HepG2 (cell line): Measurements from ENCODE around the gene EPS8. TPM values are rescaled to one million over a fixed set of nuclear protein-coding genes. Genes with fewer than 3 reads are reported as not detected.

ENCODE experiments used
- AHR ChIP-seq: IDR thresholded peaks from 2 replicates; pipeline ENCODE4 v1.6.1; 2018; ENCODE audit warnings: missing genetic modification reagents, missing compliant biosample characterization
- RFX5 ChIP-seq: IDR thresholded peaks from 2 replicates; pipeline ENCODE4 v1.6.1; 2011; ENCODE audit warnings: low read depth, low read length, improper control_type of control experiment
- ZBTB7B ChIP-seq: sonication (generic); formaldehyde crosslinking; IDR thresholded peaks from 2 replicates; pipeline ENCODE4 v1.4.0; 2020; ENCODE audit warnings: missing genetic modification reagents
- ZNF558 ChIP-seq: sonication (generic); formaldehyde crosslinking; IDR thresholded peaks from 2 replicates; pipeline ENCODE4 v1.9.0; 2022; ENCODE audit warnings: mild to moderate bottlenecking, missing genetic modification reagents, borderline replicate concordance
- ZNF75D ChIP-seq: sonication (generic); formaldehyde crosslinking; IDR thresholded peaks from 2 replicates; pipeline ENCODE4 v1.8.1; 2023; ENCODE audit warnings: missing genetic modification reagents, mild to moderate bottlenecking, borderline replicate concordance
- ZNF773 ChIP-seq: sonication (generic); formaldehyde crosslinking; IDR thresholded peaks from 2 replicates; pipeline ENCODE4 v1.4.0; 2020; ENCODE audit warnings: missing genetic modification reagents, borderline replicate concordance
- ZNF782 ChIP-seq: sonication (generic); formaldehyde crosslinking; IDR thresholded peaks from 2 replicates; pipeline ENCODE4 v1.4.0; 2020; ENCODE audit warnings: missing genetic modification reagents, mild to moderate bottlenecking, borderline replicate concordance
- ZNF790 ChIP-seq: sonication (generic); formaldehyde crosslinking; IDR thresholded peaks from 2 replicates; pipeline ENCODE4 v1.8.0; 2022; ENCODE audit warnings: missing genetic modification reagents, mild to moderate bottlenecking, borderline replicate concordance
- polyA plus RNA-seq, 8 experiments: library from polyadenylated mRNA; depleted of rRNA in 3 of 8; stranded (reverse) in 7 of 8; unstranded in 1 of 8; fragments of >200 nt; fragmentation: Illumina TruSeq in 4 of 8; extraction: Trizol in 4 of 8; gene quantifications; 2 replicates each; pipeline versions ENCODE4 v1.2.1 to v1.2.3, GENCODE V29; 2011 to 2016; ENCODE audit warnings: low read depth in 4 of 8, missing spikeins in 1 of 8, mixed read lengths in 1 of 8; ENCODE audit not compliant: insufficient read depth in 1 of 8
- total RNA-seq, 5 experiments: library from RNA; depleted of rRNA; stranded (reverse); fragments of >200 nt; fragmentation: Illumina TruSeq; extraction: Trizol; gene quantifications; 2 replicates each; pipeline ENCODE4 v1.2.3, GENCODE V29; 2016; ENCODE audit warnings: low read depth in 1 of 5
- TF ChIP-seq, protein P1 (sequence below): sonication (generic); formaldehyde crosslinking; IDR thresholded peaks from 2 replicates; pipeline ENCODE4 v1.4.0; 2020; ENCODE audit warnings: mild to moderate bottlenecking, missing genetic modification reagents
- TF ChIP-seq, protein P2 (sequence below): sonication (generic); formaldehyde crosslinking; IDR thresholded peaks from 2 replicates; pipeline ENCODE4 v1.8.1; 2023; ENCODE audit warnings: mild to moderate bottlenecking, missing genetic modification reagents
- TF ChIP-seq, protein P3 (sequence below): sonication (generic); formaldehyde crosslinking; conservative IDR thresholded peaks from 2 replicates; pipeline ENCODE4 v1.8.0; 2022; ENCODE audit warnings: missing genetic modification reagents
- TF ChIP-seq, protein P4 (sequence below): sonication (generic); formaldehyde crosslinking; IDR thresholded peaks from 2 replicates; pipeline ENCODE4 v1.8.1; 2023; ENCODE audit warnings: mild to moderate bottlenecking, inconsistent platforms, moderate library complexity, missing genetic modification reagents, borderline replicate concordance
- TF ChIP-seq, protein P5 (sequence below): sonication (generic); formaldehyde crosslinking; IDR thresholded peaks from 2 replicates; pipeline ENCODE4 v1.5.1; 2020; ENCODE audit warnings: missing genetic modification reagents, mild to moderate bottlenecking, borderline replicate concordance

The EPS8 gene
- total and polyA plus RNA-seq, 2 of the 13 experiments (the other 11 are each of a cell fraction or from before 2014, with no cell fraction given) = 37.1 to 43.4 TPM

DNA sequence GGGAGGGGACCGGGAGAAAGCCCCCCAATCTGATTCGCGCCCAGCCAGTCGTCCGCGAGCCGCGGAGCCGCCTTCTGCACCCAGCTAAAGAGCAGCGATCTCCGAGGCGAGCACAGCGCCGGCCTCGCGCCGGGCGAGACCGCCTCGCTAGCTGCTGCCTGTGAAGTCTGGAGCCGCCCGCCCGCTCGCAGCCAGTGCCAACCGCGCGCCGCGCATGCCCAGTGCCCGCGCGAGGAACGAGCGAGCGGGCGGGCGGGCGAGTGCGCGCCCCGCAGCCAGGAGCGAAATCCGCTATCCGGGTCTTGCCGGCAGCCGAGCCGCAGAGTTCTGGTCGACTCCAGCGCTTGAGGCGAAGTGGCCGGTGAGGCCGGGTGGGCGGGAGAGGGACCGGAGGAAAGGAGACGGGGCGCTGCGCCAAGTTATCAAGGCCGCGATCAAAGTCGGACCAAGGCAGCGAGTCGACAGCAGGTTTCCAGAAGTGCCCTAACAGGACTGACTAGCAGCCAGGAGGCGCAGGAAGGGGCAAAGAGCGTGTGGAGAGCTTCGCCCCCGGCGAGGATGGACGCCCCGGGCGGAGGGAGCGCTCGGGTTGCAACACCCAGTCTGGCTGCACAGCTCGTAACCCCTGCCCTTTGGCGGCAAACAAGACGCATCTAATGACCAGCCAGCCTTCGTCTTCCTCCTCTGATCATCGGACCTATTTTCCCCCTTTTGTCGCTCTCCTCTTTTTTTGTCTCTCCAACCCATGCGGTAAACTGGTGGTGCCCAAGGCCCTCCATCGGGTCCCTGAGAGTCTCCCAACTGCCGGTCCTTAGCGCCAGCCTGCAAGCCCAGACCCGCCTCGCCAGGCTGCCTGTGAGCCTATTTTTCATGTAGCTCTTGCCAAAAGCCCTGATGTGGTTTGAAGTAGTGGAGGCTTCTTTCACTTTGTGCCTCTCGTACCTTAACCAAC, at the start of gene EPS8 (continued):
- TF ChIP-seq, protein P1, sequence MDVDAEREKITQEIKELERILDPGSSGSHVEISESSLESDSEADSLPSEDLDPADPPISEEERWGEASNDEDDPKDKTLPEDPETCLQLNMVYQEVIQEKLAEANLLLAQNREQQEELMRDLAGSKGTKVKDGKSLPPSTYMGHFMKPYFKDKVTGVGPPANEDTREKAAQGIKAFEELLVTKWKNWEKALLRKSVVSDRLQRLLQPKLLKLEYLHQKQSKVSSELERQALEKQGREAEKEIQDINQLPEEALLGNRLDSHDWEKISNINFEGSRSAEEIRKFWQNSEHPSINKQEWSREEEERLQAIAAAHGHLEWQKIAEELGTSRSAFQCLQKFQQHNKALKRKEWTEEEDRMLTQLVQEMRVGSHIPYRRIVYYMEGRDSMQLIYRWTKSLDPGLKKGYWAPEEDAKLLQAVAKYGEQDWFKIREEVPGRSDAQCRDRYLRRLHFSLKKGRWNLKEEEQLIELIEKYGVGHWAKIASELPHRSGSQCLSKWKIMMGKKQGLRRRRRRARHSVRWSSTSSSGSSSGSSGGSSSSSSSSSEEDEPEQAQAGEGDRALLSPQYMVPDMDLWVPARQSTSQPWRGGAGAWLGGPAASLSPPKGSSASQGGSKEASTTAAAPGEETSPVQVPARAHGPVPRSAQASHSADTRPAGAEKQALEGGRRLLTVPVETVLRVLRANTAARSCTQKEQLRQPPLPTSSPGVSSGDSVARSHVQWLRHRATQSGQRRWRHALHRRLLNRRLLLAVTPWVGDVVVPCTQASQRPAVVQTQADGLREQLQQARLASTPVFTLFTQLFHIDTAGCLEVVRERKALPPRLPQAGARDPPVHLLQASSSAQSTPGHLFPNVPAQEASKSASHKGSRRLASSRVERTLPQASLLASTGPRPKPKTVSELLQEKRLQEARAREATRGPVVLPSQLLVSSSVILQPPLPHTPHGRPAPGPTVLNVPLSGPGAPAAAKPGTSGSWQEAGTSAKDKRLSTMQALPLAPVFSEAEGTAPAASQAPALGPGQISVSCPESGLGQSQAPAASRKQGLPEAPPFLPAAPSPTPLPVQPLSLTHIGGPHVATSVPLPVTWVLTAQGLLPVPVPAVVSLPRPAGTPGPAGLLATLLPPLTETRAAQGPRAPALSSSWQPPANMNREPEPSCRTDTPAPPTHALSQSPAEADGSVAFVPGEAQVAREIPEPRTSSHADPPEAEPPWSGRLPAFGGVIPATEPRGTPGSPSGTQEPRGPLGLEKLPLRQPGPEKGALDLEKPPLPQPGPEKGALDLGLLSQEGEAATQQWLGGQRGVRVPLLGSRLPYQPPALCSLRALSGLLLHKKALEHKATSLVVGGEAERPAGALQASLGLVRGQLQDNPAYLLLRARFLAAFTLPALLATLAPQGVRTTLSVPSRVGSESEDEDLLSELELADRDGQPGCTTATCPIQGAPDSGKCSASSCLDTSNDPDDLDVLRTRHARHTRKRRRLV = peak; percentile 73; the same call in 1 of the 2 replicates
- TF ChIP-seq, protein P2, sequence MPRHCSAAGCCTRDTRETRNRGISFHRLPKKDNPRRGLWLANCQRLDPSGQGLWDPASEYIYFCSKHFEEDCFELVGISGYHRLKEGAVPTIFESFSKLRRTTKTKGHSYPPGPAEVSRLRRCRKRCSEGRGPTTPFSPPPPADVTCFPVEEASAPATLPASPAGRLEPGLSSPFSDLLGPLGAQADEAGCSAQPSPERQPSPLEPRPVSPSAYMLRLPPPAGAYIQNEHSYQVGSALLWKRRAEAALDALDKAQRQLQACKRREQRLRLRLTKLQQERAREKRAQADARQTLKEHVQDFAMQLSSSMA (CRISPR knock-in tag) = peak; percentile 70; the same call in 1 of the 2 replicates
- TF ChIP-seq ZBTB7B (CRISPR knock-in tag) (peak; percentile 85; the same call in 1 of the 2 replicates), ZNF773 (CRISPR knock-in tag) (no peak), ZNF782 (CRISPR knock-in tag) (peak; percentile 63), ZNF558 (CRISPR knock-in tag) (peak; percentile 89; the same call in 1 of the 2 replicates), ZNF790 (CRISPR knock-in tag) (0 out of 2 replicates have a peak, but pooled peaks have one; percentile 59), RFX5 (0 out of 2 replicates have a peak, but pooled peaks have one; percentile 23), AHR (CRISPR knock-in tag) (peak; percentile 74; the same call in 1 of the 2 replicates), ZNF75D (CRISPR knock-in tag) (no peak)
- TF ChIP-seq, protein P3, sequence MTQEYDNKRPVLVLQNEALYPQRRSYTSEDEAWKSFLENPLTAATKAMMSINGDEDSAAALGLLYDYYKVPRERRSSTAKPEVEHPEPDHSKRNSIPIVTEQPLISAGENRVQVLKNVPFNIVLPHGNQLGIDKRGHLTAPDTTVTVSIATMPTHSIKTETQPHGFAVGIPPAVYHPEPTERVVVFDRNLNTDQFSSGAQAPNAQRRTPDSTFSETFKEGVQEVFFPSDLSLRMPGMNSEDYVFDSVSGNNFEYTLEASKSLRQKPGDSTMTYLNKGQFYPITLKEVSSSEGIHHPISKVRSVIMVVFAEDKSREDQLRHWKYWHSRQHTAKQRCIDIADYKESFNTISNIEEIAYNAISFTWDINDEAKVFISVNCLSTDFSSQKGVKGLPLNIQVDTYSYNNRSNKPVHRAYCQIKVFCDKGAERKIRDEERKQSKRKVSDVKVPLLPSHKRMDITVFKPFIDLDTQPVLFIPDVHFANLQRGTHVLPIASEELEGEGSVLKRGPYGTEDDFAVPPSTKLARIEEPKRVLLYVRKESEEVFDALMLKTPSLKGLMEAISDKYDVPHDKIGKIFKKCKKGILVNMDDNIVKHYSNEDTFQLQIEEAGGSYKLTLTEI (CRISPR knock-in tag) = no peak
- TF ChIP-seq, protein P4, sequence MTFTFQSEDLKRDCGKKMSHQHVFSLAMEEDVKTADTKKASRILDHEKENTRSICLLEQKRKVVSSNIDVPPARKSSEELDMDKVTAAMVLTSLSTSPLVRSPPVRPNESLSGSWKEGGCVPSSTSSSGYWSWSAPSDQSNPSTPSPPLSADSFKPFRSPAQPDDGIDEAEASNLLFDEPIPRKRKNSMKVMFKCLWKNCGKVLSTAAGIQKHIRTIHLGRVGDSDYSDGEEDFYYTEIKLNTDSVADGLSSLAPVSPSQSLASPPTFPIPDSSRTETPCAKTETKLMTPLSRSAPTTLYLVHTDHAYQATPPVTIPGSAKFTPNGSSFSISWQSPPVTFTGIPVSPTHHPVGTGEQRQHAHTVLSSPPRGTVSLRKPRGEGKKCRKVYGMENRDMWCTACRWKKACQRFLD (CRISPR knock-in tag) = peak; percentile 71
- TF ChIP-seq, protein P5, sequence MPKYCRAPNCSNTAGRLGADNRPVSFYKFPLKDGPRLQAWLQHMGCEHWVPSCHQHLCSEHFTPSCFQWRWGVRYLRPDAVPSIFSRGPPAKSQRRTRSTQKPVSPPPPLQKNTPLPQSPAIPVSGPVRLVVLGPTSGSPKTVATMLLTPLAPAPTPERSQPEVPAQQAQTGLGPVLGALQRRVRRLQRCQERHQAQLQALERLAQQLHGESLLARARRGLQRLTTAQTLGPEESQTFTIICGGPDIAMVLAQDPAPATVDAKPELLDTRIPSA (CRISPR knock-in tag) = peak; percentile 33; the same call in 1 of the 2 replicates
